ENCODE results near the gene GARIN5B. TPM values are rescaled to one million over a fixed set of nuclear protein-coding genes. Genes with fewer than 3 reads are reported as not detected.

GARIN5B gene
- total RNA-seq, 1 donor from 2014 or later: not detected

GRCh38 chr19:55305983-55306562 is 57.0 kb downstream of the GARIN5B start:
- Mint-ChIP-seq H3K36me3 (ENCODE audit: low read depth, unreplicated experiment) (peaks cover 32% of the 10 kb centered on the region), H3K9me3 (ENCODE audit: unreplicated experiment) (no peaks in the 10 kb centered on the region), H3K27me3 (ENCODE audit: unreplicated experiment) (peaks cover 15% of the 10 kb centered on the region), H3K4me1 (ENCODE audit: unreplicated experiment) (peaks cover 9% of the 10 kb centered on the region), H3K4me3 (ENCODE audit: unreplicated experiment) (peak overlapping the region; percentile 69), H3K27ac (ENCODE audit: unreplicated experiment) (peak overlapping the region; percentile 87)
- TF ChIP-seq, protein P1, sequence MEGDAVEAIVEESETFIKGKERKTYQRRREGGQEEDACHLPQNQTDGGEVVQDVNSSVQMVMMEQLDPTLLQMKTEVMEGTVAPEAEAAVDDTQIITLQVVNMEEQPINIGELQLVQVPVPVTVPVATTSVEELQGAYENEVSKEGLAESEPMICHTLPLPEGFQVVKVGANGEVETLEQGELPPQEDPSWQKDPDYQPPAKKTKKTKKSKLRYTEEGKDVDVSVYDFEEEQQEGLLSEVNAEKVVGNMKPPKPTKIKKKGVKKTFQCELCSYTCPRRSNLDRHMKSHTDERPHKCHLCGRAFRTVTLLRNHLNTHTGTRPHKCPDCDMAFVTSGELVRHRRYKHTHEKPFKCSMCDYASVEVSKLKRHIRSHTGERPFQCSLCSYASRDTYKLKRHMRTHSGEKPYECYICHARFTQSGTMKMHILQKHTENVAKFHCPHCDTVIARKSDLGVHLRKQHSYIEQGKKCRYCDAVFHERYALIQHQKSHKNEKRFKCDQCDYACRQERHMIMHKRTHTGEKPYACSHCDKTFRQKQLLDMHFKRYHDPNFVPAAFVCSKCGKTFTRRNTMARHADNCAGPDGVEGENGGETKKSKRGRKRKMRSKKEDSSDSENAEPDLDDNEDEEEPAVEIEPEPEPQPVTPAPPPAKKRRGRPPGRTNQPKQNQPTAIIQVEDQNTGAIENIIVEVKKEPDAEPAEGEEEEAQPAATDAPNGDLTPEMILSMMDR (IDR thresholded peaks at IDR 0.05; ENCODE audit: unreplicated experiment): no peak
- DNase-seq (ENCODE audit: low spot score): peak; percentile 32

DNA sequence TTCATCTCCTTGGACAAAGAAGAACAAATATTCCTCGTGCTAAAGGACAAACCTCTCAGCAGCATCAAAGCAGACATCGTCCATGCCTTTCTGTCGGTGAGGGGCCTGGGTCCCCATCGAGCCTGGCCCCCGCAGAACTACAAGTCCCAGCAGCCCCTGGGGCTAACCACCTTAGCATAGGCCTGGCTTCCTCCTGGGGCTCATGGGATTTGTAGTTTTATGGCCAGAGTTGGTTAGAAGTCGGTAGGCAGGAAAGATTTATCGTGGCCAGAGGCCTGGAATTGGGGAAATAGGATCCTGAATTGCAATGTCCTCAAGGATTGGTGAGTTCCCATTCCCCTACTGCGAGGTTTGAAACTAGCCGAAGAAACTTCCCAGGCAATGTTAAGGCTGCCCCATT is 57.6 kb downstream of the GARIN5B start:
- Mint-ChIP-seq H3K36me3 (ENCODE audit: low read depth, unreplicated experiment) (peaks cover 32% of the 10 kb centered on the region), H3K9me3 (ENCODE audit: unreplicated experiment) (no peaks in the 10 kb centered on the region), H3K27me3 (ENCODE audit: unreplicated experiment) (peaks cover 15% of the 10 kb centered on the region), H3K4me1 (ENCODE audit: unreplicated experiment) (peaks cover 9% of the 10 kb centered on the region), H3K27ac (ENCODE audit: unreplicated experiment) (peak overlapping the region; percentile 87), H3K4me3 (ENCODE audit: unreplicated experiment) (no peak overlapping the region)
- TF ChIP-seq, protein P1 (IDR thresholded peaks at IDR 0.05; ENCODE audit: unreplicated experiment): no peak
- DNase-seq (ENCODE audit: low spot score): peak; percentile 60

GRCh38 chr19:55304980-55305379 is 58.1 kb downstream of the GARIN5B start:
- H3K36me3 Mint-ChIP-seq (ENCODE audit: low read depth, unreplicated experiment): peaks cover 27% of the 10 kb centered on the region
- peaks cover 9% of the 10 kb centered on the region for H3K4me1 Mint-ChIP-seq (ENCODE audit: unreplicated experiment)
- peaks cover 10% of the 10 kb centered on the region for H3K27me3 Mint-ChIP-seq (ENCODE audit: unreplicated experiment)
- TF ChIP-seq, protein P1 (IDR thresholded peaks at IDR 0.05; ENCODE audit: unreplicated experiment): no peak
- no peak for DNase-seq (ENCODE audit: low spot score)
- no peaks in the 10 kb centered on the region for H3K9me3 Mint-ChIP-seq (ENCODE audit: unreplicated experiment)
- peak overlapping the region; percentile 87 for H3K27ac Mint-ChIP-seq (ENCODE audit: unreplicated experiment)
- no peak overlapping the region for H3K4me3 Mint-ChIP-seq (ENCODE audit: unreplicated experiment)

Other genes with a start within 250 kb of the GARIN5B start
- 136 TPM for gene PPP1R12C, start 245.6 kb downstream of the GARIN5B start, total RNA-seq (ENCODE audit: unreplicated experiment)
- gene TNNT1, start 214.1 kb downstream of the GARIN5B start, total RNA-seq (ENCODE audit: unreplicated experiment): 2.8 TPM
- gene TNNI3, start 205.5 kb downstream of the GARIN5B start, total RNA-seq (ENCODE audit: unreplicated experiment): not detected
- 2.2 TPM for gene DNAAF3, start 196.6 kb downstream of the GARIN5B start, total RNA-seq (ENCODE audit: unreplicated experiment)
- 1.6 TPM for gene SYT5, start 183.0 kb downstream of the GARIN5B start, total RNA-seq (ENCODE audit: unreplicated experiment)
- gene PTPRH, start 153.8 kb downstream of the GARIN5B start, total RNA-seq (ENCODE audit: unreplicated experiment): not detected
- 4.1 TPM for gene TMEM86B, start 134.5 kb downstream of the GARIN5B start, total RNA-seq (ENCODE audit: unreplicated experiment)
- gene PPP6R1, start 104.2 kb downstream of the GARIN5B start, total RNA-seq (ENCODE audit: unreplicated experiment): 65.6 TPM
- gene HSPBP1, start 83.2 kb downstream of the GARIN5B start, total RNA-seq (ENCODE audit: unreplicated experiment): 24.6 TPM
- gene BRSK1, start 79.3 kb downstream of the GARIN5B start, total RNA-seq (ENCODE audit: unreplicated experiment): 14.1 TPM
- gene TMEM150B, start 37.9 kb downstream of the GARIN5B start, total RNA-seq (ENCODE audit: unreplicated experiment): not detected
- 18.4 TPM for gene KMT5C, start 23.4 kb downstream of the GARIN5B start, total RNA-seq (ENCODE audit: unreplicated experiment)
- not detected for gene COX6B2, start 8.5 kb downstream of the GARIN5B start, total RNA-seq (ENCODE audit: unreplicated experiment)
- 0.21 TPM for gene IL11, start 7.2 kb upstream of the GARIN5B start, total RNA-seq (ENCODE audit: unreplicated experiment)
- gene TMEM190, start 13.6 kb upstream of the GARIN5B start, total RNA-seq (ENCODE audit: unreplicated experiment): not detected
- 0.64 TPM for gene TMEM238, start 21.0 kb upstream of the GARIN5B start, total RNA-seq (ENCODE audit: unreplicated experiment)
- gene RPL28, start 22.7 kb upstream of the GARIN5B start, total RNA-seq (ENCODE audit: unreplicated experiment): 3,792 TPM
- gene UBE2S, start 44.5 kb upstream of the GARIN5B start, total RNA-seq (ENCODE audit: unreplicated experiment): 56.2 TPM
- gene SHISA7, start 80.0 kb upstream of the GARIN5B start, total RNA-seq (ENCODE audit: unreplicated experiment): not detected
- gene ISOC2, start 98.4 kb upstream of the GARIN5B start, total RNA-seq (ENCODE audit: unreplicated experiment): 20.2 TPM
- gene C19orf85, start 101.5 kb upstream of the GARIN5B start, total RNA-seq (ENCODE audit: unreplicated experiment): not detected
- gene ZNF628, start 113.4 kb upstream of the GARIN5B start, total RNA-seq (ENCODE audit: unreplicated experiment): 8.7 TPM
- gene NAT14, start 121.9 kb upstream of the GARIN5B start, total RNA-seq (ENCODE audit: unreplicated experiment): 37.7 TPM
- gene SSC5D, start 125.2 kb upstream of the GARIN5B start, total RNA-seq (ENCODE audit: unreplicated experiment): 0.95 TPM
- gene SBK2, start 173.9 kb upstream of the GARIN5B start, total RNA-seq (ENCODE audit: unreplicated experiment): 0.69 TPM
- 3.6 TPM for gene SBK3, start 182.3 kb upstream of the GARIN5B start, total RNA-seq (ENCODE audit: unreplicated experiment)
- 36.4 TPM for gene ZNF579, start 217.6 kb upstream of the GARIN5B start, total RNA-seq (ENCODE audit: unreplicated experiment)
- 21.5 TPM for gene FIZ1, start 236.3 kb upstream of the GARIN5B start, total RNA-seq (ENCODE audit: unreplicated experiment)
- 9.3 TPM for gene ZNF524, start 237.0 kb upstream of the GARIN5B start, total RNA-seq (ENCODE audit: unreplicated experiment)
- 14.5 TPM for gene ZNF865, start 242.4 kb upstream of the GARIN5B start, total RNA-seq (ENCODE audit: unreplicated experiment)